Measurements from ENCODE around the gene NEU2. TPM values are rescaled to one million over a fixed set of nuclear protein-coding genes. Genes with fewer than 3 reads are reported as not detected.

The NEU2 gene
- total and polyA plus RNA-seq, 2 of the 13 experiments (the other 11 are each of a cell fraction or from before 2014, with no cell fraction given) = not detected

DNA sequence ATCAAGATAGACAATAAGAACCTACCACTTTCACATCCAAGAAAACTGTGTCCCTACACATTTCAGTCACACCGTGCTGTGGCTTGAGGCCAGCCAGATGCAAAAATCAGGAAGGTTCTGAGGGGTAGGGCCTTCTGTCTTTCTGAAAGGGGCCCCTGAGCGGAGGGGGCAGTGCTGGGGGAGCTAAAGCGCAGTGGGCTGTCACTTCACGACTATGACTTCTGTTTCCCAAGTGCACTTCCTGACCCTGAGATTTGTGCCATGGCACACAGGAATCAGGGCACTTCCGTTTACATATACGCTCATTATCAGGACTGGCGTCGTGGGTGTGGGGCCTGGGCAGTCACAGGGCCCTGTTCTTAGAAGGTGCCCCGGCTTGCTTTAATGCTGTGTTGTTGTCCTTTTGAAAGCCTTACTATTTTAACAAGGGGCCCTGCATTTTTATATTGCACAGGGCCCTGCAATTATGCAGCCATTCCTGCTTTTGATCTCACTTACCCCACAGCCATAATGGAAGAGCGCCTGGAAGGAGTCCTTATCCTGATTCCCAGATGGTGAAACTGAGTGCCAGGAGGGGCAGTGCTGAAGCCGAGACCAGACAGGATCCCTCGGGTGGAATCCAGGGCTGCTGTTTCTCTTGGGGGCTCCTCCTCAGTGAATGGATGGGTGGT is 20.0 kb upstream of the NEU2 start (continued):
- TF ChIP-seq, protein P1, sequence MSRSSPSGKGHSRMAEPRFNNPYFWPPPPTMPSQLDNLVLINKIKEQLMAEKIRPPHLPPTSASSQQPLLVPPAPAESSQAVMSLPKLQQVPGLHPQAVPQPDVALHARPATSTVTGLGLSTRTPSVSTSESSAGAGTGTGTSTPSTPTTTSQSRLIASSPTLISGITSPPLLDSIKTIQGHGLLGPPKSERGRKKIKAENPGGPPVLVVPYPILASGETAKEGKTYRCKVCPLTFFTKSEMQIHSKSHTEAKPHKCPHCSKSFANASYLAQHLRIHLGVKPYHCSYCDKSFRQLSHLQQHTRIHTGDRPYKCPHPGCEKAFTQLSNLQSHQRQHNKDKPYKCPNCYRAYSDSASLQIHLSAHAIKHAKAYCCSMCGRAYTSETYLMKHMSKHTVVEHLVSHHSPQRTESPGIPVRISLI (CRISPR knock-in tag; IDR thresholded peaks at IDR 0.05; ENCODE audit: borderline replicate concordance) = no peak

DNA sequence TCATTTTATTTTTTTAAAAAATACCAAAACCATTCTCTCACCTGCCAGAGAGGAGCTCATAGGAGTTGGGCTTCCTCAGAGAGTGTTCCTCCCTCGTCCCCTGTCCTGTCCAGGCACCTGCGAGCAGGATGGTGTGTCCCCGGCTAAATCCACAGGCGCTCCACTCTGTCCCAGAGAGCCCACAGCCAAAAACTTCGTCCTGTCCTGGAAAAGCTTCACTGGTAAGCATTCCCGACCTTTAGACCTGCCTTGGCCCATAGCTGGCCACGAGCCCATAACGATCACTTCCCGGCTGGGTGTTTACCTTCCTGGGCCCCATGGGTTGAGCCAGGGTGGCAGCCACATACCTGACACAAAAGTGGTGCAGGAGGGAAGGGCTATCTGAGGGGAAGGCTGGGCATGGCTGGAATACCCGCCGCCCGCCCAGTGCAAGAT is 19.4 kb upstream of the NEU2 start, which contains the start of gene NGEF:
NGEF (minus strand) TSS at position 230 of the 435 bp plus-strand sequence. CDS start 38,366 bp downstream, outside the sequence.
- H3K4me2 ChIP-seq (ENCODE audit: low read depth, low read length) = peak within 1 kb of the TSS; percentile 87
- peak; percentile 94 for ATAC-seq
- no peak for TF ChIP-seq NFE2 (CRISPR knock-in tag; IDR thresholded peaks at IDR 0.05)
- TF ChIP-seq, protein P2, sequence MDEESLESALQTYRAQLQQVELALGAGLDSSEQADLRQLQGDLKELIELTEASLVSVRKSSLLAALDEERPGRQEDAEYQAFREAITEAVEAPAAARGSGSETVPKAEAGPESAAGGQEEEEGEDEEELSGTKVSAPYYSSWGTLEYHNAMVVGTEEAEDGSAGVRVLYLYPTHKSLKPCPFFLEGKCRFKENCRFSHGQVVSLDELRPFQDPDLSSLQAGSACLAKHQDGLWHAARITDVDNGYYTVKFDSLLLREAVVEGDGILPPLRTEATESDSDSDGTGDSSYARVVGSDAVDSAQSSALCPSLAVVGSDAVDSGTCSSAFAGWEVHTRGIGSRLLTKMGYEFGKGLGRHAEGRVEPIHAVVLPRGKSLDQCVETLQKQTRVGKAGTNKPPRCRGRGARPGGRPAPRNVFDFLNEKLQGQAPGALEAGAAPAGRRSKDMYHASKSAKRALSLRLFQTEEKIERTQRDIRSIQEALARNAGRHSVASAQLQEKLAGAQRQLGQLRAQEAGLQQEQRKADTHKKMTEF (CRISPR knock-in tag; IDR thresholded peaks at IDR 0.05) = peak; percentile 91
- no peak for TF ChIP-seq NBN (conservative IDR thresholded peaks at IDR 0.05)
- TF ChIP-seq KAT8 (CRISPR knock-in tag; IDR thresholded peaks at IDR 0.05) = peak; percentile 89
- TF ChIP-seq ZC3H4 (CRISPR knock-in tag; IDR thresholded peaks at IDR 0.05; ENCODE audit: borderline replicate concordance) = 0 out of 2 replicates have a peak, but pooled peaks have one; percentile 20
- 0 out of 2 replicates have a peak, but pooled peaks have one; percentile 32 for TF ChIP-seq NFE2L1 (CRISPR knock-in tag; IDR thresholded peaks at IDR 0.05; ENCODE audit: borderline replicate concordance)
- TF ChIP-seq PRMT3 (CRISPR knock-in tag; IDR thresholded peaks at IDR 0.05; ENCODE audit: borderline replicate concordance, low read depth) = no peak
- TF ChIP-seq U2AF1 (optimal IDR thresholded peaks at IDR 0.05; ENCODE audit: low read depth, low read length) = peak; percentile 90
- TF ChIP-seq, protein P3, sequence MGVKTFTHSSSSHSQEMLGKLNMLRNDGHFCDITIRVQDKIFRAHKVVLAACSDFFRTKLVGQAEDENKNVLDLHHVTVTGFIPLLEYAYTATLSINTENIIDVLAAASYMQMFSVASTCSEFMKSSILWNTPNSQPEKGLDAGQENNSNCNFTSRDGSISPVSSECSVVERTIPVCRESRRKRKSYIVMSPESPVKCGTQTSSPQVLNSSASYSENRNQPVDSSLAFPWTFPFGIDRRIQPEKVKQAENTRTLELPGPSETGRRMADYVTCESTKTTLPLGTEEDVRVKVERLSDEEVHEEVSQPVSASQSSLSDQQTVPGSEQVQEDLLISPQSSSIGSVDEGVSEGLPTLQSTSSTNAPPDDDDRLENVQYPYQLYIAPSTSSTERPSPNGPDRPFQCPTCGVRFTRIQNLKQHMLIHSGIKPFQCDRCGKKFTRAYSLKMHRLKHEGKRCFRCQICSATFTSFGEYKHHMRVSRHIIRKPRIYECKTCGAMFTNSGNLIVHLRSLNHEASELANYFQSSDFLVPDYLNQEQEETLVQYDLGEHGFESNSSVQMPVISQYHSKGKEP (CRISPR knock-in tag; IDR thresholded peaks at IDR 0.05) = 0 out of 2 replicates have a peak, but pooled peaks have one; percentile 53
- TF ChIP-seq ZNF20 (CRISPR knock-in tag; IDR thresholded peaks at IDR 0.05) = no peak
- TF ChIP-seq, protein P4, sequence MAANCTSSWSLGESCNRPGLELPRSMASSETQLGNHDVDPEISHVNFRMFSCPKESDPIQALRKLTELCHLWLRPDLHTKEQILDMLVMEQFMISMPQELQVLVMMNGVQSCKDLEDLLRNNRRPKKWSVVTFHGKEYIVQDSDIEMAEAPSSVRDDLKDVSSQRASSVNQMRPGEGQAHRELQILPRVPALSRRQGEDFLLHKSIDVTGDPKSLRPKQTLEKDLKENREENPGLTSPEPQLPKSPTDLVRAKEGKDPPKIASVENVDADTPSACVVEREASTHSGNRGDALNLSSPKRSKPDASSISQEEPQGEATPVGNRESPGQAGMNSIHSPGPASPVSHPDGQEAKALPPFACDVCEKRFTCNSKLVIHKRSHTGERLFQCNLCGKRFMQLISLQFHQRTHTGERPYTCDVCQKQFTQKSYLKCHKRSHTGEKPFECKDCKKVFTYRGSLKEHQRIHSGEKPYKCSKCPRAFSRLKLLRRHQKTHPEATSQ (CRISPR knock-in tag; IDR thresholded peaks at IDR 0.05; ENCODE audit: borderline replicate concordance) = no peak
- no peak for TF ChIP-seq SIN3B (IDR thresholded peaks at IDR 0.05; ENCODE audit: low read length)
- TF ChIP-seq ZNF124 (CRISPR knock-in tag; IDR thresholded peaks at IDR 0.05) = no peak; the same call in 1 of the 2 replicates
- 0 out of 2 replicates have a peak, but pooled peaks have one; percentile 48 for TF ChIP-seq ZNF674 (CRISPR knock-in tag; IDR thresholded peaks at IDR 0.05; ENCODE audit: low read depth)

More for the DNA sequence above, 19.4 kb upstream of the NEU2 start, which contains the start of gene NGEF:
- 0% methylated on average over 12 of the region's 12 CpGs for WGBS (ENCODE audit: low lambda C conversion rate)
- CTCF ChIA-PET (ENCODE audit: low intra/inter-chr PET ratio, low total read pairs) = interaction anchor here (1.4 kb wide), 1 partner anchor 16 kb away, joined by 5 read pairs; no protein-coding TSS in a partner anchor
- Histone ChIP-seq H3K9ac (ENCODE audit: insufficient read depth, low read depth, low read length) (peak within 1 kb of the TSS; percentile 88), H3K27me3 (ENCODE audit: control insufficient read depth in 1 of 2, insufficient read depth in 2 of 2, low read length in 2 of 2) (no peaks in the 10 kb centered on the region; a peak in 1 of 5 replicates), H2AFZ (ENCODE audit: low read length) (peak within 1 kb of the TSS; percentile 31), H3K36me3 (replicated peaks in 1 of 2; ENCODE audit: control insufficient read depth in 1 of 2, insufficient read depth in 2 of 2, low read length in 2 of 2) (no peaks in the 10 kb centered on the region), H3K4me3 (replicated peaks in 1 of 3; ENCODE audit: insufficient read depth in 1 of 3, low read depth in 2 of 3, low read length in 3 of 3) (peak within 1 kb of the TSS; percentile 66 to 93 (median 80)), H3K4me1 (ENCODE audit: insufficient read depth, low read length) (peaks cover 42% of the 10 kb centered on the region), H3K27ac (ENCODE audit: extremely low read length, insufficient read depth, low read length) (peak within 1 kb of the TSS; percentile 93), H3K79me2 (ENCODE audit: insufficient read depth, low read length) (peaks cover 21% of the 10 kb centered on the region), H4K20me1 (ENCODE audit: insufficient read depth, low read length) (no peaks in the 10 kb centered on the region), H3K9me3 (ENCODE audit: low read length) (no peaks in the 10 kb centered on the region)
- TSS peak; percentile 74 for BruUV-seq (replicated peaks)
- intact Hi-C loops (cut with micrococcal nuclease; ENCODE audit: unreplicated experiment) = loop anchor here (2.0 to 5.0 kb wide), 2 partner anchors 50 to 239 kb away; partner anchors contain the start of gene ATG16L1
- in situ Hi-C loops (cut with HindIII; ENCODE audit: extremely low pct_ligation_motif_present, low pct_unique_long_range_greater_than_20kb) = no loop called here
- DNase-seq (ENCODE audit: low spot score) (peak; percentile 95), FAIRE-seq (peak; percentile 94)
- POLR2A ChIA-PET = interaction anchor here (0.6 to 3.1 kb wide), 24 partner anchors 9 to 167 kb away, joined by 3 to 24 read pairs (median 3); partner anchors contain the start of genes INPP5D and SNORC

All from HepG2 (cell line).